Stimulated activated CD8-positive, alpha-beta memory T cell treated with anti-CD3 and anti-CD28 coated beads, Interleukin-15, amount 100 ng/mL, for 4 hours (primary cell): Measurements from ENCODE around the gene CBR1.
"Not testable (repeated sequence)": the region's sequence is repeated elsewhere in the genome, so short reads cannot be mapped to it uniquely, and the experiment has no call there.

Experiments
- DNase-seq, 2 donors: peaks; one replicate each; pipeline ENCODE4 v3.0.0-alpha.2; 2020; ENCODE audit warnings: low read depth in 2 of 2

Gene CBR1

DNA sequence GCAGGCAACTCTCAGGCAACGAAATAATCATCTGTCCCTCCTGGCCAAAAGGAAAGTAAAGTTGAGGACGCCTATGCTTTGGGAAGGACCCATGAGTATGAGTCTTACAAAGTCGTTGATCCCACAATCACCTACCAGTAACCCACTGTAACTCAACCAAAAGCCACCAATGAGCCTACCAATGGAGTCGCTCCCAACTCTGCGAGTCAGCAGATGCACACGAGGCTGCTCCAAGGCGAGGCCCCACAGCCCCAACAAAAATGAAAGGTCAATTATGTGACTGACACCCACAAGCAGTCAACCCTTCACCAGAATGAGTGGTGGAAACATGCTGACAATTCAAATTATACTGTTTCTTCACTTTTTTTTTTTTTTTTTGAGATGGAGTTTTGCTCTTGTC lies 21.5 kb upstream of the CBR1 start:
- no peak for DNase-seq

DNA sequence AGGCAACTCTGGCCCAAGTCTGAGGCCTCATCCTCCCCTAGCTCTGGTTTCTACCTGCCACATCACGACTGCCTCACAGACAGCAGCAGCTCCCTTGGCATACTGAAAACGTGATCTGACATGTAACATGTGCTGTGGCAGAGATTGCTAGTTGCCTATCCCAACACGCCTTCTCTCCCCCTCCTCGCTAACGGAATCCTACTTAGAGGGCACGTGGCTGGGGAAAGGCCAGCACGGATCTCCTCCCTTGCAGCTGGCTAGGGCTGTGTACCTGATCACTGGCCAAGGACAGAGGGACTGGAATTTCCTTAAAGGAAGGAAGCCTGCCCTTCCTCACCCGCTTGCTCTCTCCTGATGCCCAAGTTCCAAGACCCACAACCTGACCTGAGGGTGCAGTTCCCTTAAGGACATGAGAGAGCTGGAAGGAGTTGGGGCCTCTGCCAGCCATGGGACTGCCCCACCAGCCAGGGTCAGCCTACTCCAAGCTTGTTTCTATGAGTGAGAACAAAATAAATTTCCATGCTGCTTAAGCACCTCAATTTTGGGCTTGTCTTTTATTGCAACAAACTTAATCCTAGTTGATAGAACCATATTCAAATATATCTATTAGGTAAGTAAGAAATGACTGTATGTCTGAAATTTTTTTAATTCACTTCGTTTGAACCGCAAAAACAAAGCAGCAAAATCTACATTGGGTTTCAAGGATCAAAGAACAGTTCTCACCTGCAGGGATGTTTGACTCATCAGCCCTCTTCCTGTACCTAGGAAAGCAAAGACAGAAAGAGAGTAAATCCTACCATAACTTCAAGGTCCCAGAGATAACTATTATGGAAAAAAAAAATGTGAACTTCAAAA lies 16.7 kb upstream of the CBR1 start:
- no peak for DNase-seq

DNA sequence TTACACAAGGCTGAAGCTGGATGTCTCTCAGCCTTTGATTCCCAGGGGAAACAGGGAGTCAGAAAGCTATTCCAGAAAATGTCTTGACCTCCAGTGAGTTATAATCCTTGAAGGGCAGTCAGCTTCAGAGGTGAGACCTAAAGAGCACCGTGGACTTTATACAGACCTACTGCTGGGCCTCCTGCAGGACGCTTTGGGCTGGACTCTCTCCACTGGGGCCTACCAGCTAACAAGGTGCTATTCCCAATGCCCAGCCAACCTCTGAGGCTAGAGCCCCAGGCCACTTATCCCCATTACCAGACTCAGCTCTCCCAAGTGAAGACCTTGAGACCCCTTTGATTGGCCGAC lies 16.1 kb upstream of the CBR1 start:
- no peak for DNase-seq

DNA sequence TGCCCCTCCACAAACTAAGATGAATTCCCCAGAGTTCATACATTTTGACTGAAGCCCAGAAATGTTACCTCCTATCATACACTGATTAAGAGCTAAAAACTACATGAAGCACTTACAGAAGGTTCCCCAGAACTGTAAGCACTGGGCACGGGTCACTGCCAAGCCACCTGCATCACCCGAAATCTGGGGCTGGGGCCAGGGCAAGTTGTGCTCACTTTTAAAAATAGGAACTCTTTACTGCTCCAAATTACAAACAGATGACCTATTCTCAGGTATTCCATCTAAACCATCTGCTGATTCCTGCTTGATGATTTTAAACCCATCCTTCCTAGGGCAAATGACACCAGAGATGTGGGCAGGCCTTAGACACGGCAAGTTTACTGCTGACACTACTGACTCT lies 14.3 kb upstream of the CBR1 start:
- no peak for DNase-seq

DNA sequence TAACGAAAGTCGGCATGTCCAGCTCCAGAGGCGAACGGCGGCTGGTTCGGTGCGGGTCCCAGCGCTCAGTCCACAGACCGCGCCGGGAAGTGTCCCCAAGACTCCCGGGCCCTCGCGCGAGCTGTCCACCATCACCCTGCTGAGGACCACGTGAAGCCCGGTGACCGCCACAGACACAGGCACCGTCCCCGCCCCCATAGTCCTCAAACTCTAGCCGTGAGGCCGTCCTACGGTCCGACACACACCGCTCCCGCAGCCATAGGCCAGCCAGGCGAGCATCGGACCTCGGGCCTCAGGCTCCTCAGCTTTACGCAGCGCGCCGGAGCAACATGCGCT lies 10.0 kb upstream of the CBR1 start:
- DNase-seq: no peak

DNA sequence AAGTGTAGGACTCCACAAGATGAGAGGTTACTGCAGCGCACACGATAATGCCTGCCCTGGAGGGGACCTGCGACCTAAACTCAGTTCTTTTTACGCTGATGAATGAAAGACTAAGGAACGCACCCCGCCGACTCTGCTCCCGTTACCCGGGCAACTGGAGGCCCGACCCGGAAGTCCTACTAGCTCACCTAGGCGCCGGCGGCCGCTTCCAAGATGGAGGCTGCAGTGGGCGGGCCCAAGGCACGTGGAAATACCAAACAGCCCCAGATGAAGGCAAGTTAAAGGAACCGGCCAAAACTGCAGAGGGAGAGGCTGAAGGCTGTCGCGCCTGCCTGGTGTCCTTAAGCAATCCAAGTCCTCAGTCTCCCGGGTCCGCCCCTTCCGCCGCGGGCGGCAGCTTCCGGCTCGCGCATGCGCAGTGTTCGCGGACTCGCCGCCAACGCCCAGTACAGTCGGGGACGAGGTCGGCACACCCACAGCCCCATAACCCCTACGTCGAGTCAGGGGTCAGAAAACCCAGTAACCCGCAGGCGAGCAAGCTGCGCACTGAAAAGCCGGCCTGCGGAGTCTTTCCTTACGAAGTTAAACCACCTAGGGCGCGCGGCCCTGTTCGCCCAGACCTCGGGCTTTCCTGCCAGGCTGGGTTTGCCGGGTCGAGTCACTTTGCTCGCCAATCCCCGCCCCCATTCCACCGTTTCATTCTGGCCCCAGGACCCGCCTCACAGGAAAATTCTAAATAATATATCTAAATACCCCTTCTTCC lies 9.5 kb upstream of the CBR1 start, which contains the start of gene SETD4:
SETD4 (minus strand) TSS at position 368 of the 763 bp plus-strand sequence. CDS start 1,638 bp downstream, outside the sequence.
- peak; percentile 87 to 89 for DNase-seq

DNA sequence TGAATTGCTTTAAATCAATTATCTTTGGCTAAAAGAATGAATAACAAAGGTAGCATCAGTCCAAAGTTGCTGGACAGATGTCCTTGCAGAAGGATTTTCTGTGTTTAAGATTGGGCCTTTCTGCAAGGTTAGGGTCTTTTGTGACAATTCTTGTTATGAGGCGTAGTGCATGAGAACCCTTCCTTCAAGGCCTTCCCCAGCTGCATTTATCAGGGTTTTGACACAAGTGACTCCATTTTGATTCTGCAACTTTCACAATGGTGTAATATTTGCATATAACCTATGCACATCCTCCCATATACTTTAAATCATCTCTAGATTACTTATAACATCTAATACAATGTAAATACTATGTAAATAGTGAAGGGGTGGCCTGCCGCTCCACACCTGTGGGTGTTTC lies 8.4 kb upstream of the CBR1 start:
- DNase-seq: no peak

DNA sequence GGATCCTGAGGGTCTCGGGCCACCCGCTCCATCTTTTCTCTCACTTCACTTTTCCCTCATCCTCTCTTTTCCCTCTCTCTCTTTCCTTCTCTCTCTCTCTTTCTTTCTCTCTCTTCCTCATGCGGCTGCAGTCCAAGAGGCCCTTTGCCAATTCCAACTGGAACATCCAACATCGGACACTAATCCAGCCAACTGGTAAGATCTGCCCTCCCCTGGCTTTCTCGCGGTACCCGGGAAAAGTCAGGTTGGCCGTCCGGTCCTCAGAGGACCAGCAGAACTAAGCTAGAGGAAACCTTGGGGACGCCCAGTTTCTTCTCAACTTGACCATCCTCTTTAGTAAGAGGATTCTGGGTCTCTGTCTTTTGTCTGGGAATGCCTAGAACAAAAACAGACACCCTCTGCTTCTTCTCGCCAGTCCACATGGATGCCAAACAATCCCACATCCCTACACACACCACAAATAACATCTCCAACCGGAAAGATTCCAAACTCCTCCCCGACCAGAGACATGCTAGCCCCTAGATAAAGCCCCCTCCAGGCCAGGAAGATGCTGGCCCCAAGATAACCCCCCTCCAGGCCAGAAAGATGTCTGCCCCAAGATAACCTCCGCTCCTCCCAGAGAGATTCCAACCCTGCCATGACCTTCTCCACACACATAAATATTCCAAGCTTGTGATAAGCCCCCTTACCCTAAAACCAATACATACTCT lies 6.3 kb upstream of the CBR1 start:
- DNase-seq: no peak

DNA sequence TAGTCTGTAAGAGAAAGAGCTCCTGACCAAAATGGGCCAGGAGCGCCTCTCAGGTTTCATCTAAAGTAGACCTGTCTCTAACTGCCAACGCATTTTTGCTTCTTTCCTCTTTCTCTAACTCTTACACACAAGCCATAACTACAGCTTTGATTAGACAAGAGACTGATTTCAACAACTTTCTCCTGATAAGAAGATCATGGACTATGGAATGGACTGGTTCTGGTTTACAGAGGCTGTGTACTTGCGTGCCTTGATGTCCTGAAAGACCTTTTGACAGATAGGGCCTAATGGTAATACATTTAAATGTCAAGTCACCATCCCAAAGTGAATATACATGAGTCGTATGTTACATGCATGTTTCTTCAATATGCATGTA lies 5.8 kb upstream of the CBR1 start:
- DNase-seq: no peak

DNA sequence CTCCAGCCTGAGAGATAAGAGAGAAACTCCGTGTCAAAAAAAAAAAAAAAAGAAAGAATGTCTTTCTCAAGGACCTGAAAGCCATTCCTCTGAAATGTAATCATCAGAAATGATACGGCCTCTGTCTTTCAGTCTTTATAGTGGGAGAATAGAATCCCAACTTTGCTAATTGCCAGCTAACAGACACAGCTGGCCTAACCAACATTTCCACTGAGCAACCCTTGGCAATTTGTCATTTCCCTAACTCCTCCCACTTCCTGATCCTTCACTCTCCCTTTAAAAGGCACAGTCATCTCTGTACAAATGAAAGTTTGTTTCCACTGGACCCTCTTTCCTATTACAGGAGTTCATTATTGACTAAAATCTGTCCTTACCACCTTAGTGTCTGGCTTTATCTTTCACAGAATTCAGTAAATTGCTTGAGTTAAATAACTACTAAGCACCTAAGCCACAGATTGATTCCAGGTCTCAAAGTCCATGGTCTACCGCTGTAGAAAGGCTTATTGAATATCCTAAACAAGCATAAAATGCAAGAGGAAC lies 4.3 kb upstream of the CBR1 start:
- no peak for DNase-seq

DNA sequence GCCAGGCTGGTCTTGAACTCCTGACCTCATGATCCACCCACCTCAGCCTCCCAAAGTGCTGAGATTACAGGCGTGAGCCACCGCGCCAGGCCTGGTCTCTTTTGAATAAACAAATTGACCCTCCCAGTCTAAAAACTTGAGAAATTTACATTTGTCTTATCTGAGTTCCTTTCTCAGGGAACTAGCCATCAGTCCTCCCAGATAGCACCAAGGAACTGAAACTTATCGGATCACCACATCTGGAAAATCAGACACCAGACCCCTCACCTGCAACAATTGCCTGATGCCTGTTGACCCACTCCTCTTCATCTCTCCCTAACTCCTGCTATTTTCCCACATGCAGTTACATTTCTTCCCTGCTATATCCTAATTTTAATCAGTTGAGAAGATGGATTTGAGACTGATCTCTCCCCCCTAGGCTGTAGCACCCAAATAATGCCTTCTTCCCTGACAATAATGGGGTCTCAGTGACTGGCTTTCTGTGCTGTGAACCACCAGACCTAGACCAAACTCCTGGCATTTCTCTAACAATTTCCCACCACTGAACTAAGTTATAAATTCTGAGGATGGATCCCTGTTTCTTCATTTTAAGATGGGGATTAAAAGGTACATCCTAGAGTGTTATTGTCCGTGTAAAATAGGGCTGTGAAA lies 951 bp upstream of the CBR1 start:
- DNase-seq: no peak

DNA sequence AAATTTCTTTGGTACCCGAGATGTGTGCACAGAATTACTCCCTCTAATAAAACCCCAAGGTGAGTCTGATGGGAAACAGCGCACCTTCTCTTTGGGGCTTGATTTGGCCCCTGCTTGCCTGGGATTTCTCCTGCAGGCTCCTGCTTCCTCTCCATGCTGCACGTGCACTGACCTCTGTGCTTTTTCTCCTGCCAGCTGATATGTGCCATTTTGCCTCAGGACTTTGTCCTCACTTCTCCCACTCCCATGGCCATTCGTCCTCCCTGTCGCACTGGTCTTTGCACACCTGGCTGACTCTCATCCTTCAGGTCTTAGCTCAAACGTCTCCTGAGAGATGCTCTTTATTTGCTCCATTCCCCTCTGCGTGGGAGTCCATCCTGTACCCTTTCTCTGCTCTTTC lies 1.2 kb downstream of the CBR1 start:
- DNase-seq: no peak

DNA sequence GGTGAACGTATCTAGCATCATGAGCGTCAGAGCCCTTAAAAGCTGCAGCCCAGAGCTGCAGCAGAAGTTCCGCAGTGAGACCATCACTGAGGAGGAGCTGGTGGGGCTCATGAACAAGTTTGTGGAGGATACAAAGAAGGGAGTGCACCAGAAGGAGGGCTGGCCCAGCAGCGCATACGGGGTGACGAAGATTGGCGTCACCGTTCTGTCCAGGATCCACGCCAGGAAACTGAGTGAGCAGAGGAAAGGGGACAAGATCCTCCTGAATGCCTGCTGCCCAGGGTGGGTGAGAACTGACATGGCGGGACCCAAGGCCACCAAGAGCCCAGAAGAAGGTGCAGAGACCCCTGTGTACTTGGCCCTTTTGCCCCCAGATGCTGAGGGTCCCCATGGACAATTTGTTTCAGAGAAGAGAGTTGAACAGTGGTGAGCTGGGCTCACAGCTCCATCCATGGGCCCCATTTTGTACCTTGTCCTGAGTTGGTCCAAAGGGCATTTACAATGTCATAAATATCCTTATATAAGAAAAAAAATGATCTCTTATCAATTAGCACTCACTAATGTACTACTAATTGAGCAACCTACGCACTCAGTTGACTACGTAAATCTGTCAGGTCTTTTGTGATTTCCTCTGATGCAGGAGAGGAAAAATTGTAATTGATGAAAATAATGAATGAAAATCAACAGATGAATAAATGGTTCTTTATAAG lies 2.8 kb downstream of the CBR1 start:
- DNase-seq: no peak

DNA sequence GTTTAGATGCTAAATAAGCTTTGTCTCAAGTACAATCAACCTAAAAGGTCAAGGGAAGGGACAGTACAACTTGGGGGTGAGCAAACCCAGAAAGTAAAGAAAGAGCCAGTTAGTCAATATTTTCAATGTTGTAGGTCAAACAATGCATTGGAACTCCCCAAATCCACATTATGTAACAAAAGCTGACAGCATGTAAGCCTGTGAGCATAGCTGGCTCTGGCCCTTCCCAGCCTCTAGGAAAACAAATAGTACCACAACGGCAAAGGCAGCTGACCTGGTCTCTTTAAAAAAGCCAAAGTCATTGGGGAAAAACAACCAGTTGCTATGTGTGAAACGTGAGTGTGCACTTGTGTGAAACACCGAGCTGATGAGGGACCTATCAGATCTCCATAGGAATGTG lies 3.4 kb downstream of the CBR1 start:
- no peak for DNase-seq

DNA sequence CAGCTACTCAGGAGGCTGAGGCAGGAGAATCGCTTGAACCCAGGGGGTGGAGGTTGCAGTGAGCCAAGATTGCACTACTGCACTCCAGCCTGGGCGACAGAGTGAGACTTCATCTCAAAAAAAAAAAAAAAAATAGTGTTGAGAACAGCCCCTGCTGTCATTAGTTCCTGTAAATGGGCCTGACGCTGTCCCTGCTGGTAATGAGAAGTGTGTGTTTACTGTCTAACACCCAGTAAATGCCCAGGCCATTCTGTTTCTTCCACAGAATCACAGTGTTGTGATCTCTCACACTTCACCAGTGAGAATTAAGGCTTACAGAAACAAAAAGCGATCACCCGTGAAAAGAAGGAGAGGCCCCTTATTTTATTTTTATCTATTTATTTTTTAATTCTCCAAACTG lies 4.1 kb downstream of the CBR1 start:
- DNase-seq: not testable (repeated sequence)

DNA sequence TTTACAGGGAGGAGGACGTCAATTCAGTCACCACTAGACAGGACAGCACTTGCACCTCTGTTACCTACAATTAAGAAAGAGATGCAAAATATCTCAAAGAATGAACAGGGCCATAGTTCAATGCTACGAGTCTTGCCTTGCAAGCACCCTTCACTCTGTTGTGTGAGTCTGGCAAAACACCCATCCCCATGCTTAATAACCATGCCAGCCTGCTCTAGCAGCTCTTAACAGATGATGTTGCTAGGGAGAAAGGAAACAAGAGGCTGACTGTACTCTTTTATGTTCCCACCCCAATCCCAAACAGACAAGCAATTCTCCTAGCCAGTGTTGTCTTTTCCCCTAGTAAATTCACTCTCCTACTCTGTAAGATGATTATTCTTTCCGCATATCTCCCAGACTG lies 5.3 kb downstream of the CBR1 start:
- no peak for DNase-seq

DNA sequence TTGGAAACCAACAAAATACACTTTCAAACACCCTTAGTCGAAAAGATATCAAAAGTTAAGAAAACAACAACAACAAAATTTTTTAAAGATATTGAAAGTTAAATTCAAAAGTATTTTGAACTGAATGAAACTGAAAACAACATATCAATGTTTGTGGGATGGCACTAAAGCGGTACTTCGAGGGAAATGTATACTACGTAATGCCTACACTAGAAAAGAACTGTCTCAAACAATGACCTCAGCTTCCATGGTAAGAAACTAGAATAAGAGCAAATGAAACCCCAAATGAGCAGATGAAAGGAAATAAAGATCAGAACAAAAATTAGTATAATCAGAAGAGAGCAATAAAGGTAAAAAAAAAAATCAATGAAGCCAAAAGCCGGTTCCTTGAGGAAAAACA lies 6.1 kb downstream of the CBR1 start:
- no peak for DNase-seq

DNA sequence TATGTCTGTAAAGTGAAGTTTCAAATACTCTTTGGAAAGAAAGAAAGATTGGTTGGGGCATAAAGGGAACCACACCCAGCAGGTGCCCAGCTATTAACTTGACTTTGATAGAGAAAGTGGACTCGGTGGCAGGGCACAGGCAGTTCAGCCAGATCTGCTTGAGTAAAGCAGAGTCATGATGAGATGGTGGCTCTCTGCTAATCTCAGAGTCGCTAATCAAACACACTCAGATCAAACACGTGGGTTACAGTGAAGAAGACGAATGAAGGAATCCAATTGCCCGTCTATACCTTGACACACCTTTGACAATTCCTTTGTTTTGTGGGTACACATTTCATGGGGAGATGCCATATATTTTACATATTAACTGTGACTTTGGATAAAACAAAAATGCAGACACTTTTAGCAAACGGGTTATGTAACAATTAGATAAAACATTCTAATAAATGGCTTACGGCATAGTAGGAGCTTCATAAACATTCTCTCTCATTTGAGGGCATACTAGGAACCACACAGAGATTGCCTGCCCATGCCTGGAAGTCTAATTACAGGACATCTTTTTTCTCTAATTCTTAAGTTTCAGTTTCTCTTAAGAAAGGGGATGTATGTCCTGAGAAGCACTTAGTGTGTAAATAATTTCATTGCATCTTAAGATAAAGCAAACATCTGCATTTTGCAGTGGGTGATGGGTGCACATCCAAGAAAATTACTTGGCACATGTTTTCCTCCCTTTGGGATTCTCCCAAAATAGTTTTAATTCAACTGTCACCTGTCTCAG lies 7.2 kb downstream of the CBR1 start:
- DNase-seq: no peak

DNA sequence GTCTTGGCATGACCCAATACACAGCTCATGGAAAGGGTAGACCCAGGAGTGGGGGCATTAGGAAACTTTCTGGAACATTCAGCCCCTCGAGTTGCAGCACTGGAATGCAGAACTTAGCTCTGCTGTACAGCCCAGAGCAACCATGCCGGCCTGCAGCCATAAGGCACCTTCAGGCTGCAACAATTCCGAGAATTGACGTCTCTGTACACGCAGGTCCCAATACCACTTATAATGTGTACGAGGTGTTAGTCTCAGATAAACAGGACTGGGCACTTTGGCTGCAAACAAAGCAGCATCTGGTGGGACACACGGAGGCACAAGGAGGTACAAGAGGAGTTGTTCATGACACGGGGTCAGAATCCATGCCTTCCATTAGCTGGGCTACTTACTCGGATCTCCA lies 7.9 kb downstream of the CBR1 start:
- no peak for DNase-seq

DNA sequence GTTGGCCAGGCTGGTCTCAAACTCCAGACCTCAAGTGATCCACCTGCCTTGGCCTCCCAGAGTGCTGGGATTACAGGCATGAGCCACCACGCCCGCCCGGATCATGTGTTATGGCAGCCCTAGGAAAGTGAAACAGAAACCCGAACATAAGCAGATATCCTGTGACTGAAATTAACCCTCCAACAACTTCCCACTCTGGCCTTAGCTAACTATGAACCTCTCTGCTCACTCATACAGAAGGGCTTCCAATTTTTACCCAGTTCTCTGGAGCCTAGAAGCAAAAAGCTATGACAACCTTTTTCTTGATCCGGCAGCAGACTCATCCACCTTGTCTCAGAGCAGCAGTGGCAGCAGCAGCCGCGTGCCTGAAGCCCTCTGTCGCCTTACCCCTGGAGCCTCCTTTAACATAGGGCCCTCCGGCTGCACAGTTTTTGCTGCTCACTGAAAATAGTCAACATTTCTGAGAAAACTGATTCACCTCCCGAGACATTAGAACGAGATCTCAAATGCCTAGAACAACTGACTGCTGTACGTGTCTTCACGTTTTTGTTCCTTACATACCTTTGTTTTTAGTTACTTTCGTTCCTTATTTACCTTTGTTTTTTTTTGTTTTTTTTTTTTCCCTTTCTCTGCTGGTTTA lies 9.3 kb downstream of the CBR1 start:
- no peak for DNase-seq
